GM12878 (cell line): ENCODE results near the gene CEBPB. TPM values are rescaled to one million over a fixed set of nuclear protein-coding genes. Genes with fewer than 3 reads are reported as not detected.

Source experiments
- ATAC-seq: fragments of 200-7000 bp; cut with Tn5 transposase; 3 replicates; pipeline ENCODE4 v1.9.1; 2020; ENCODE audit warnings: mild to moderate bottlenecking, moderate library complexity
- BruUV-seq: library from RNA; stranded (reverse); fragments of 400-500 nt; replicated peaks from 2 replicates; lab custom pipeline; 2021; lab: Mats Ljungman, UMichigan
- CTCF ChIA-PET: fragments of 300-600 bp; sonication (Branson Sonifier 250); formaldehyde crosslinking; extraction: SDS; loops from one replicate; lab custom pipeline; 2021; ENCODE audit warnings: inconsistent platforms; lab: Yijun Ruan, JAX
- POLR2A ChIA-PET: fragments of 350-600 bp; formaldehyde crosslinking; extraction: SDS; loops from one replicate; lab custom pipeline; 2021; ENCODE audit warnings: inconsistent platforms; lab: Charles Lee
- RAD21 ChIA-PET: fragments of 300-600 bp; sonication (Branson Sonifier 250); formaldehyde crosslinking; loops from one replicate; lab custom pipeline; 2023; ENCODE audit warnings: antibody characterized with exemption; ENCODE audit not compliant: unreplicated experiment; lab: Charles Lee
- SMC1A ChIA-PET: fragments of 300-600 bp; sonication (Branson Sonifier 250); formaldehyde crosslinking; loops from one replicate; lab custom pipeline; 2023; ENCODE audit not compliant: unreplicated experiment, uncharacterized antibody; lab: Charles Lee
- DNase-seq: peaks from one replicate; pipeline ENCODE4 v3.0.0-alpha.2; 2011; ENCODE audit warnings: low read depth, low spot score
- FAIRE-seq: peaks from 3 replicates; lab custom pipeline; 2011; peaks lifted over from hg19 to GRCh38; lab: Jason Lieb, UNC
- H2AFZ ChIP-seq: 2 replicates; pipeline ENCODE4 v1.6.0; 2011; ENCODE audit warnings: low read depth, low read length, control low read depth; ENCODE audit not compliant: control insufficient read depth
- H3K27ac ChIP-seq: 2 replicates; pipeline ENCODE4 v1.5.1; 2011; ENCODE audit warnings: control low read depth; ENCODE audit not compliant: control insufficient read depth, insufficient read depth
- H3K27me3 ChIP-seq, 2 experiments: replicated peaks in 1 of 2; 2 replicates each; pipeline versions ENCODE4 v1.6.0 to v1.6.1; 2011; ENCODE audit warnings: low read length in 1 of 2; ENCODE audit not compliant: control insufficient read depth in 2 of 2, insufficient read depth in 2 of 2
- H3K36me3 ChIP-seq, 2 experiments: 2 replicates each; pipeline ENCODE4 v1.5.1; 2011; ENCODE audit warnings: low read length in 1 of 2; ENCODE audit not compliant: control insufficient read depth in 2 of 2, insufficient read depth in 2 of 2
- H3K4me1 ChIP-seq: 2 replicates; pipeline ENCODE4 v1.6.1; 2011; ENCODE audit warnings: mild to moderate bottlenecking, low read length, moderate library complexity, mixed read lengths; ENCODE audit not compliant: control insufficient read depth, insufficient read depth
- H3K4me2 ChIP-seq: 2 replicates; pipeline ENCODE4 v1.6.0; 2011; ENCODE audit warnings: control low read depth; ENCODE audit not compliant: control insufficient read depth, insufficient read depth
- H3K4me3 ChIP-seq: fragments of 200-600 bp; sonication (generic); 2 replicates; pipeline ENCODE4 v1.5.1; 2016
- H3K79me2 ChIP-seq: 2 replicates; pipeline ENCODE4 v1.6.0; 2011; ENCODE audit warnings: low read length; ENCODE audit not compliant: control insufficient read depth, insufficient read depth
- H3K9ac ChIP-seq: 2 replicates; pipeline ENCODE4 v1.8.0; 2011; ENCODE audit warnings: low read length, control low read depth, mixed read lengths; ENCODE audit not compliant: control insufficient read depth, insufficient read depth
- H3K9me3 ChIP-seq: replicated peaks from 3 replicates; pipeline ENCODE4 v1.5.1; 2011; ENCODE audit warnings: mild to moderate bottlenecking, low read length; ENCODE audit not compliant: control insufficient read depth, insufficient read depth
- H4K20me1 ChIP-seq: 2 replicates; pipeline ENCODE4 v1.6.0; 2011; ENCODE audit not compliant: control insufficient read depth, insufficient read depth
- BRCA1 ChIP-seq: IDR thresholded peaks from 2 replicates; pipeline ENCODE4 v1.6.1; 2011; ENCODE audit warnings: low read depth, low read length, improper control_type of control experiment
- CBFB ChIP-seq: IDR thresholded peaks from 2 replicates; pipeline ENCODE4 v1.6.1; 2016; ENCODE audit warnings: antibody characterized with exemption, low read depth
- CEBPB ChIP-seq, 2 experiments: fragments of 150-350 bp in 1 of 2; IDR thresholded peaks; 2 replicates each; pipeline ENCODE4 v1.6.1; 2012 to 2014; ENCODE audit warnings: low read depth in 2 of 2, low read length in 2 of 2, borderline replicate concordance in 1 of 2, inconsistent platforms in 1 of 2
- EZH2 ChIP-seq: IDR thresholded peaks from 2 replicates; pipeline ENCODE4 v1.6.1; 2012; ENCODE audit warnings: low read depth, mild to moderate bottlenecking, control low read depth, inconsistent platforms, low read length, borderline replicate concordance; ENCODE audit not compliant: control insufficient read depth
- KAT2A ChIP-seq: conservative IDR thresholded peaks from 2 replicates; pipeline ENCODE4 v1.6.1; 2011; ENCODE audit warnings: low read depth, low read length; ENCODE audit not compliant: control insufficient read depth
- PML ChIP-seq: IDR thresholded peaks from 2 replicates; pipeline ENCODE4 v1.6.1; 2012; ENCODE audit warnings: low read length, inconsistent platforms
- RAD21 ChIP-seq: IDR thresholded peaks from 2 replicates; pipeline ENCODE4 v1.6.1; 2011; ENCODE audit warnings: mild to moderate bottlenecking, low read depth, low read length, moderate library complexity; ENCODE audit not compliant: insufficient read depth
- SMARCA5 ChIP-seq: fragments of 450-650 bp; IDR thresholded peaks from 2 replicates; pipeline ENCODE4 v1.6.1; 2017; ENCODE audit warnings: mild to moderate bottlenecking
- TARDBP ChIP-seq: IDR thresholded peaks from 2 replicates; pipeline ENCODE4 v1.6.1; 2016; ENCODE audit warnings: borderline replicate concordance
- TCF12 ChIP-seq: IDR thresholded peaks from 2 replicates; pipeline ENCODE4 v1.6.1; 2011; ENCODE audit warnings: low read depth, mild to moderate bottlenecking, low read length
- WGBS: methylation state at CpG from one replicate; pipeline ENCODE4 v1.1.6; 2016; ENCODE audit warnings: low lambda C conversion rate; ENCODE audit not compliant: insufficient replicate concordance, insufficient coverage; ENCODE audit errors: missing lambda C conversion rate; 5-methylcytosine and 5-hydroxymethylcytosine counted together
- in situ Hi-C: fragments of 300-500 bp; cut with MboI; formaldehyde crosslinking; loops from 9 replicates; pipeline ENCODE4 v1.14.3; 2018; ENCODE audit warnings: mixed read lengths
- intact Hi-C: fragments of 100-400 bp; cut with micrococcal nuclease; formaldehyde crosslinking; loops from one replicate; pipeline ENCODE4 v1.14.2; 2022; ENCODE audit not compliant: unreplicated experiment
- polyA plus RNA-seq, 11 experiments: library from polyadenylated mRNA; depleted of rRNA in 4 of 11; unstranded in 6 of 11; stranded (reverse) in 5 of 11; fragments of >200 nt; fragmentation: Nextera tagmentation in 4 of 11; fragmentation: Illumina TruSeq in 1 of 11; extraction: Ambion mirVana in 4 of 11; extraction: Trizol in 1 of 11; gene quantifications; 1 replicate in 1 of 11; 2 replicates in 10 of 11; pipeline versions ENCODE4 v1.2.1 to v1.2.3, GENCODE V29; 2011 to 2016; ENCODE audit warnings: inconsistent platforms in 2 of 11, missing spikeins in 2 of 11, low read depth in 1 of 11
- total RNA-seq, 4 experiments: library from RNA; depleted of rRNA in 3 of 4; stranded (reverse); fragments of >200 nt in 3 of 4; fragmentation: Illumina TruSeq in 1 of 4; extraction: Trizol in 1 of 4; gene quantifications; 2 replicates each; pipeline versions ENCODE4 v1.2.1 to v1.2.3, GENCODE V29; 2013 to 2021
- TF ChIP-seq, protein P1 (sequence below): fragments of 450-650 bp; IDR thresholded peaks from 2 replicates; pipeline ENCODE4 v1.6.1; 2017; ENCODE audit warnings: mild to moderate bottlenecking, low read depth, inconsistent platforms; ENCODE audit not compliant: poor library complexity, severe bottlenecking
- TF ChIP-seq, protein P2 (sequence below): fragments of 450-650 bp; IDR thresholded peaks from 2 replicates; pipeline ENCODE4 v1.6.1; 2016; ENCODE audit warnings: mild to moderate bottlenecking, moderate library complexity, borderline replicate concordance
- TF ChIP-seq, protein P3 (sequence below): fragments of 450-650 bp; IDR thresholded peaks from 2 replicates; pipeline ENCODE4 v1.6.1; 2017; ENCODE audit warnings: borderline replicate concordance
- TF ChIP-seq, protein P4 (sequence below): IDR thresholded peaks from 2 replicates; pipeline ENCODE4 v1.6.1; 2011; ENCODE audit warnings: low read depth, mild to moderate bottlenecking, low read length, moderate library complexity, borderline replicate concordance; ENCODE audit errors: extremely low read depth
- TF ChIP-seq, protein P5 (sequence below): fragments of 450-650 bp; IDR thresholded peaks from 2 replicates; pipeline ENCODE4 v1.6.1; 2014; ENCODE audit warnings: mild to moderate bottlenecking

The CEBPB gene
- total and polyA plus RNA-seq, 10 of the 15 experiments (the other 5 are each of a cell fraction or from before 2014, with no cell fraction given), result 0.18 to 8.8 (median 1.6) TPM

DNA sequence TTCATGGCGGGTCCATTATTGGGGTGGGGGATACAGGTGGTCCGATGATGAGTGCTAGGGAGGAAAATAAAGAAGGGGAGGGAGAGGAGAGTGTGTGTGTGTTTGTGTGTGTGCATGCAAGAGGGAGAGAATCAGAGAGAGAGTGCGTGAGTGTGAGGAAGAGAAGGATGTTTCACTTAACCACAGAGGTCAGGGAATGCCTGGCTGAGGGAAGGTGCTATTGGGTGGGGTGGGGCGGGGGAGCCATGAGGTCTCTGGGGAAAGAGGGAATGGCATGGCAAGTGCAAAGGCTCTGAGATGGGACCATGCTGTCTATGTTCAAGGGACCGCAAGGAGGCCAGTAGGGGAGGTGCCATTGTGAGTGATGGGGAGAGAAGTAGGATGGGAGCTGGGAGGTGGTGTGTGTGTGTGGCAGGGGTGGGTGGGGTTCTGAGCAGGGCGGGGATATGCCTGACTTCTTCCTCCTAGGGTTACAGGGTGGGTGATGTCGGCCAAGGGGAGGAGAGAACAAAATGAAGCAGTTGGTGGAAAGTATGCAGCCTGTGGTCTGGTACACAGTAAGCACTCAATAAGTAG, 23.0 kb downstream of the CEBPB start:
- POLR2A ChIA-PET, result no interaction called here
- ATAC-seq (no peak), FAIRE-seq (no peak), DNase-seq (no peak)
- H3K4me1 ChIP-seq, result no peaks in the 10 kb centered on the region
- RAD21 ChIA-PET, result no interaction called here
- H3K9ac ChIP-seq, result no peak overlapping the region
- no peaks in the 10 kb centered on the region for H3K9me3 ChIP-seq
- H3K4me2 ChIP-seq, result no peak overlapping the region
- in situ Hi-C loops, result no loop called here
- SMC1A ChIA-PET, result interaction anchor here (0.7 kb wide), 1 partner anchor 52 kb away, joined by 3 read pairs; no protein-coding TSS in a partner anchor
- H3K79me2 ChIP-seq, result no peaks in the 10 kb centered on the region
- intact Hi-C loops, result no loop called here
- H3K36me3 ChIP-seq, result no peaks in the 10 kb centered on the region
- H3K4me3 ChIP-seq, result no peak overlapping the region
- 25% methylated on average over 5 of the region's 7 CpGs for WGBS
- CTCF ChIA-PET, result interaction anchor here (0.6 kb wide), 1 partner anchor 157 kb away, joined by 3 read pairs; no protein-coding TSS in a partner anchor
- no peak overlapping the region for H3K27ac ChIP-seq
- no peak overlapping the region for H2AFZ ChIP-seq
- BruUV-seq, result no TSS peak
- no peaks in the 10 kb centered on the region; a peak in 2 of 4 replicates for H3K27me3 ChIP-seq
- H4K20me1 ChIP-seq, result no peaks in the 10 kb centered on the region
- TF ChIP-seq, protein P1, sequence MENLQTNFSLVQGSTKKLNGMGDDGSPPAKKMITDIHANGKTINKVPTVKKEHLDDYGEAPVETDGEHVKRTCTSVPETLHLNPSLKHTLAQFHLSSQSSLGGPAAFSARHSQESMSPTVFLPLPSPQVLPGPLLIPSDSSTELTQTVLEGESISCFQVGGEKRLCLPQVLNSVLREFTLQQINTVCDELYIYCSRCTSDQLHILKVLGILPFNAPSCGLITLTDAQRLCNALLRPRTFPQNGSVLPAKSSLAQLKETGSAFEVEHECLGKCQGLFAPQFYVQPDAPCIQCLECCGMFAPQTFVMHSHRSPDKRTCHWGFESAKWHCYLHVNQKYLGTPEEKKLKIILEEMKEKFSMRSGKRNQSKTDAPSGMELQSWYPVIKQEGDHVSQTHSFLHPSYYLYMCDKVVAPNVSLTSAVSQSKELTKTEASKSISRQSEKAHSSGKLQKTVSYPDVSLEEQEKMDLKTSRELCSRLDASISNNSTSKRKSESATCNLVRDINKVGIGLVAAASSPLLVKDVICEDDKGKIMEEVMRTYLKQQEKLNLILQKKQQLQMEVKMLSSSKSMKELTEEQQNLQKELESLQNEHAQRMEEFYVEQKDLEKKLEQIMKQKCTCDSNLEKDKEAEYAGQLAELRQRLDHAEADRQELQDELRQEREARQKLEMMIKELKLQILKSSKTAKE, result no peak
- TF ChIP-seq, protein P2, sequence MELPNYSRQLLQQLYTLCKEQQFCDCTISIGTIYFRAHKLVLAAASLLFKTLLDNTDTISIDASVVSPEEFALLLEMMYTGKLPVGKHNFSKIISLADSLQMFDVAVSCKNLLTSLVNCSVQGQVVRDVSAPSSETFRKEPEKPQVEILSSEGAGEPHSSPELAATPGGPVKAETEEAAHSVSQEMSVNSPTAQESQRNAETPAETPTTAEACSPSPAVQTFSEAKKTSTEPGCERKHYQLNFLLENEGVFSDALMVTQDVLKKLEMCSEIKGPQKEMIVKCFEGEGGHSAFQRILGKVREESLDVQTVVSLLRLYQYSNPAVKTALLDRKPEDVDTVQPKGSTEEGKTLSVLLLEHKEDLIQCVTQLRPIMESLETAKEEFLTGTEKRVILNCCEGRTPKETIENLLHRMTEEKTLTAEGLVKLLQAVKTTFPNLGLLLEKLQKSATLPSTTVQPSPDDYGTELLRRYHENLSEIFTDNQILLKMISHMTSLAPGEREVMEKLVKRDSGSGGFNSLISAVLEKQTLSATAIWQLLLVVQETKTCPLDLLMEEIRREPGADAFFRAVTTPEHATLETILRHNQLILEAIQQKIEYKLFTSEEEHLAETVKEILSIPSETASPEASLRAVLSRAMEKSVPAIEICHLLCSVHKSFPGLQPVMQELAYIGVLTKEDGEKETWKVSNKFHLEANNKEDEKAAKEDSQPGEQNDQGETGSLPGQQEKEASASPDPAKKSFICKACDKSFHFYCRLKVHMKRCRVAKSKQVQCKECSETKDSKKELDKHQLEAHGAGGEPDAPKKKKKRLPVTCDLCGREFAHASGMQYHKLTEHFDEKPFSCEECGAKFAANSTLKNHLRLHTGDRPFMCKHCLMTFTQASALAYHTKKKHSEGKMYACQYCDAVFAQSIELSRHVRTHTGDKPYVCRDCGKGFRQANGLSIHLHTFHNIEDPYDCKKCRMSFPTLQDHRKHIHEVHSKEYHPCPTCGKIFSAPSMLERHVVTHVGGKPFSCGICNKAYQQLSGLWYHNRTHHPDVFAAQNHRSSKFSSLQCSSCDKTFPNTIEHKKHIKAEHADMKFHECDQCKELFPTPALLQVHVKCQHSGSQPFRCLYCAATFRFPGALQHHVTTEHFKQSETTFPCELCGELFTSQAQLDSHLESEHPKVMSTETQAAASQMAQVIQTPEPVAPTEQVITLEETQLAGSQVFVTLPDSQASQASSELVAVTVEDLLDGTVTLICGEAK, result no peak
- TF ChIP-seq TARDBP, result no peak
- no peak for TF ChIP-seq BRCA1
- TF ChIP-seq, protein P3, sequence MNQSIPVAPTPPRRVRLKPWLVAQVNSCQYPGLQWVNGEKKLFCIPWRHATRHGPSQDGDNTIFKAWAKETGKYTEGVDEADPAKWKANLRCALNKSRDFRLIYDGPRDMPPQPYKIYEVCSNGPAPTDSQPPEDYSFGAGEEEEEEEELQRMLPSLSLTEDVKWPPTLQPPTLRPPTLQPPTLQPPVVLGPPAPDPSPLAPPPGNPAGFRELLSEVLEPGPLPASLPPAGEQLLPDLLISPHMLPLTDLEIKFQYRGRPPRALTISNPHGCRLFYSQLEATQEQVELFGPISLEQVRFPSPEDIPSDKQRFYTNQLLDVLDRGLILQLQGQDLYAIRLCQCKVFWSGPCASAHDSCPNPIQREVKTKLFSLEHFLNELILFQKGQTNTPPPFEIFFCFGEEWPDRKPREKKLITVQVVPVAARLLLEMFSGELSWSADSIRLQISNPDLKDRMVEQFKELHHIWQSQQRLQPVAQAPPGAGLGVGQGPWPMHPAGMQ, result no peak
- TF ChIP-seq KAT2A, result no peak
- no peak for TF ChIP-seq SMARCA5
- no peak for TF ChIP-seq RAD21
- no peak for TF ChIP-seq EZH2
- TF ChIP-seq, protein P4, sequence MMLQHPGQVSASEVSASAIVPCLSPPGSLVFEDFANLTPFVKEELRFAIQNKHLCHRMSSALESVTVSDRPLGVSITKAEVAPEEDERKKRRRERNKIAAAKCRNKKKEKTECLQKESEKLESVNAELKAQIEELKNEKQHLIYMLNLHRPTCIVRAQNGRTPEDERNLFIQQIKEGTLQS, result no peak
- TF ChIP-seq CEBPB (IDR thresholded peaks at IDR 0.05; ENCODE audit: borderline replicate concordance in 1 of 2, low read depth in 2 of 2, low read length in 2 of 2), result no peak
- TF ChIP-seq PML, result no peak
- no peak for TF ChIP-seq TCF12
- TF ChIP-seq CBFB, result no peak
- TF ChIP-seq, protein P5, sequence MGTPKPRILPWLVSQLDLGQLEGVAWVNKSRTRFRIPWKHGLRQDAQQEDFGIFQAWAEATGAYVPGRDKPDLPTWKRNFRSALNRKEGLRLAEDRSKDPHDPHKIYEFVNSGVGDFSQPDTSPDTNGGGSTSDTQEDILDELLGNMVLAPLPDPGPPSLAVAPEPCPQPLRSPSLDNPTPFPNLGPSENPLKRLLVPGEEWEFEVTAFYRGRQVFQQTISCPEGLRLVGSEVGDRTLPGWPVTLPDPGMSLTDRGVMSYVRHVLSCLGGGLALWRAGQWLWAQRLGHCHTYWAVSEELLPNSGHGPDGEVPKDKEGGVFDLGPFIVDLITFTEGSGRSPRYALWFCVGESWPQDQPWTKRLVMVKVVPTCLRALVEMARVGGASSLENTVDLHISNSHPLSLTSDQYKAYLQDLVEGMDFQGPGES, result no peak
